H1 (cell line): ENCODE results near the gene PTGES3L. TPM values are rescaled to one million over a fixed set of nuclear protein-coding genes. Genes with fewer than 3 reads are reported as not detected.

Experiments used
- ASH2L ChIP-seq: fragments of 200-600, 300-600 bp; sonication (generic); IDR thresholded peaks from one replicate; pipeline ENCODE4 v1.7.1; 2017; ENCODE audit warnings: low read length
- BRCA1 ChIP-seq: IDR thresholded peaks from 2 replicates; pipeline ENCODE4 v1.6.1; 2012; ENCODE audit warnings: low read depth, low read length, improper control_type of control experiment
- CBX8 ChIP-seq: fragments of 300-800, 300-1000 bp; sonication (generic); IDR thresholded peaks from 2 replicates; pipeline ENCODE4 v1.7.1; 2016; ENCODE audit warnings: low read depth, low read length, borderline replicate concordance
- GABPA ChIP-seq: IDR thresholded peaks from 2 replicates; pipeline ENCODE4 v1.6.1; 2011; ENCODE audit warnings: mild to moderate bottlenecking, low read length, moderate library complexity, borderline replicate concordance; ENCODE audit not compliant: insufficient read depth
- KDM1A ChIP-seq: fragments of 200-600, 300-600 bp; sonication (generic); IDR thresholded peaks from 2 replicates; pipeline ENCODE4 v1.7.1; 2016; ENCODE audit warnings: mild to moderate bottlenecking, low read length, borderline replicate concordance
- NRF1 ChIP-seq: IDR thresholded peaks from 2 replicates; pipeline ENCODE4 v1.6.1; 2011; ENCODE audit warnings: mild to moderate bottlenecking, low read depth, low read length, improper control_type of control experiment
- TAF7 ChIP-seq: optimal IDR thresholded peaks from 2 replicates; pipeline ENCODE3; 2011; ENCODE audit warnings: low read depth, mild to moderate bottlenecking, inconsistent platforms, low read length, moderate library complexity, borderline replicate concordance
- polyA plus RNA-seq, 7 experiments: library from polyadenylated mRNA; depleted of rRNA in 3 of 7; stranded (reverse) in 5 of 7; unstranded in 2 of 7; fragments of >200 nt in 5 of 7; fragments of 200-250 nt in 2 of 7; gene quantifications; 1 replicate in 5 of 7; 2 replicates in 1 of 7; 4 replicates in 1 of 7; pipeline versions ENCODE4 v1.2.1 to v1.2.3, GENCODE V29; 2011 to 2013; ENCODE audit warnings: missing spikeins in 2 of 7, mixed read lengths in 2 of 7
- total RNA-seq: library from RNA; stranded (reverse); fragmentation: NEBNext Ultra II Directional; extraction: Animal tissue kit (Norgen Biotek cat#: 25700); gene quantifications from 2 replicates; pipeline ENCODE4 v1.2.1, GENCODE V29; 2021
- TF ChIP-seq, protein P1 (sequence below): IDR thresholded peaks from 2 replicates; pipeline ENCODE4 v1.6.1; 2012; ENCODE audit warnings: inconsistent platforms

Gene PTGES3L
- total and polyA plus RNA-seq, 2 of the 8 experiments (the other 6 are each of a cell fraction or from before 2014, with no cell fraction given) = 3.0 to 3.6 TPM

GRCh38 chr17:43020030-43020621 is 40.2 kb upstream of the PTGES3L start (continued):
- no peak for TF ChIP-seq NRF1
- no peak for TF ChIP-seq KDM1A
- no peak for TF ChIP-seq BRCA1
- no peak for TF ChIP-seq ASH2L
- TF ChIP-seq GABPA = no peak
- TF ChIP-seq, protein P1, sequence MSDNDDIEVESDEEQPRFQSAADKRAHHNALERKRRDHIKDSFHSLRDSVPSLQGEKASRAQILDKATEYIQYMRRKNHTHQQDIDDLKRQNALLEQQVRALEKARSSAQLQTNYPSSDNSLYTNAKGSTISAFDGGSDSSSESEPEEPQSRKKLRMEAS = no peak
- TF ChIP-seq TAF7 = no peak
- no peak for TF ChIP-seq CBX8
